HUDEP-2 (cell line): ENCODE results near the gene CTXND2.
A peak's percentile ranks its signal among the peaks of the same experiment; 100 is the strongest.
"Not testable (repeated sequence)": the region's sequence is repeated elsewhere in the genome, so short reads cannot be mapped to it uniquely, and the experiment has no call there.

Experiments
- DNase-seq, 76 experiments: peaks; one replicate each; lab custom pipeline; 2025; ENCODE audit not compliant: unreplicated experiment in 76 of 76; lab: John Stamatoyannopoulos, UW

CTXND2 gene

GRCh38 chr1:150887018-150887417, at the start of gene CTXND2:
TSS of gene CTXND2 (plus strand) at chr1:150887136. CDS start at chr1:150912315, 25,179 bp downstream.
- DNase-seq = no peak

- peak in 1 of 76 experiments; percentile 4 for DNase-seq
Measured at GRCh38 chr1:150840850-150841249, 46.1 kb upstream of the CTXND2 start.

DNA sequence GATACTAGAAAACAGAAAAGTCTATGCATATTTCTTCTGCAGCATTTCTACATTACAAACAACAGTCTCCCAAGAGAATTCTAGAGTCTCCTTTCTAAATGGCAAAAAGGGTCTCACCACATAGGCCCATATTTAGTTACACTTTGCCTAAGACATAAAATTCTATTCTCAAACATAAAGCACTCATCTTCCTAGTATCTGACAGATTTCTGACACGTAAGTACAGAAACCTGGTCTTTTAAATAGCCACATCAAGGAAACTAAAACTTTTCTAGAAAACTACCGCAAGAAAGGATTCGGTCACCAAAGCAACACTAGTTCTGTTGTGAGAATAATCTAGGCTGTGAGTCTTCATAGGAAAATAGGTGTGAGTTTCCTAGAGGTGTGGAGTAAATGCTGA, 45.3 kb upstream of the CTXND2 start:
- DNase-seq = no peak

DNA sequence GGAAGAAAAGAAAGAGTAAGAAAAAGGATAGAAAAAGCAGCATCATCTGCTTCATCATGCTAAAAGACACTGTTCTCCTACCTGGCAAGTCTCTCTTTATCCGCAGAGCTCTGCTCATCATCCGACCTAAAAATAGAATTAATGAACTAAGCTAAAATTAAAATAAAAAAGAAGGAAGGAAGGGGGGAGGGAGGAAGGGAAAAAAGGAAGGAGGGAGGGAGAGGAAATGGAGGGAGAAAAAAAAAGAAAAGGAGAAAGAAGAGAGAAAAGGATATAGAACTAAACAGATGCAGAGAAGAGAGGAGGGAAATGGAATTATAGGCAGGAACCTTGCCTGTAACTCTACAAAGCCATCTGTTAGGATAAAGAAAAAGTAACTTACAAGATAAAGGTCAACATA, 44.6 kb upstream of the CTXND2 start:
- DNase-seq = no peak

- DNase-seq = no peak
Measured at GRCh38 chr1:150842964-150843363, 44.0 kb upstream of the CTXND2 start.

- no peak for DNase-seq
Measured at GRCh38 chr1:150843474-150843873, 43.5 kb upstream of the CTXND2 start.

GRCh38 chr1:150846473-150847146, 40.3 kb upstream of the CTXND2 start:
- no peak for DNase-seq

- not testable (repeated sequence) for DNase-seq
Measured at GRCh38 chr1:150850801-150851362, 36.1 kb upstream of the CTXND2 start.

- DNase-seq = not testable (repeated sequence)
Measured at GRCh38 chr1:150852734-150853133, 34.2 kb upstream of the CTXND2 start.

- DNase-seq = peak in 1 of 76 experiments; percentile 13
Measured at GRCh38 chr1:150863724-150864123, 23.2 kb upstream of the CTXND2 start.

GRCh38 chr1:150864200-150864599, 22.7 kb upstream of the CTXND2 start:
- DNase-seq = not testable (repeated sequence)

DNA sequence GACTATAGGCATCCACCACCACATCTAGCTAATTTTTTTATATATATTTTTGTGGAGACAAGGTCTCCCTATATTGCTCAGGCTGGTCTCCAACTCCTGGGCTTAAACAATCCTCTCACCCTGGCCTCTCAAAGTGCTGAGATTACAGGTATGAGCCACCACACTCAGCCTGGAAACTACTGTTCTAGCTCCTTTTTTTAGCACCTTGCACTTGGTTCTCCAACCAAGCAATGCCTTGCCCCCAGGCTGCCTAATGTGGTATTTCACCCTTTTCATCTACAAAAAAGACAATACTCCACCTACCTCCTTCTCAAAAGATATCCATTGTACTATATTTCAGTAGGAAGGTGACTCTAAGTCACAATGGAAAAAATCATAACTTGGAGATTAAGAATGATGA, 17.3 kb upstream of the CTXND2 start:
- DNase-seq = peak in 1 of 76 experiments; percentile 3

- no peak for DNase-seq
Measured at GRCh38 chr1:150872572-150872971, 14.4 kb upstream of the CTXND2 start.

DNA sequence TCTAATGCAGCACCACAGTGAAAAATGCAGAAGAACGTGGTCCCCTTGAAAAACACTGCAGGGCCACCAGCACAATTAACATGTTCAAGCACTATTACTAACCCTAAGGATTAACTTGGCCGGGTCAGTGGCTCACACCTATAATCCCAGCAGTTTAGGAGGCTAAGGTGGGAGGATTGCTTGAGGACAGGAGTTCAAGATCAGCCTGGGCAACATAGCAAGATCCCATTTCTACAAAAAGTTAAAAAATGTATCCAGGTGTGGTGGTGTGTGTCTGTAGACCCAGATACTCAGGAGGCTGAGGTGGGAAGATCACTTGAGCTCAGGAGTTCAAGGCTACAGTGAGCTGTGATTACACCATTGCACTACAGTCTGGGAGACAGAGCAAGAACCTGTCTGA, 13.4 kb upstream of the CTXND2 start:
- DNase-seq = no peak

DNA sequence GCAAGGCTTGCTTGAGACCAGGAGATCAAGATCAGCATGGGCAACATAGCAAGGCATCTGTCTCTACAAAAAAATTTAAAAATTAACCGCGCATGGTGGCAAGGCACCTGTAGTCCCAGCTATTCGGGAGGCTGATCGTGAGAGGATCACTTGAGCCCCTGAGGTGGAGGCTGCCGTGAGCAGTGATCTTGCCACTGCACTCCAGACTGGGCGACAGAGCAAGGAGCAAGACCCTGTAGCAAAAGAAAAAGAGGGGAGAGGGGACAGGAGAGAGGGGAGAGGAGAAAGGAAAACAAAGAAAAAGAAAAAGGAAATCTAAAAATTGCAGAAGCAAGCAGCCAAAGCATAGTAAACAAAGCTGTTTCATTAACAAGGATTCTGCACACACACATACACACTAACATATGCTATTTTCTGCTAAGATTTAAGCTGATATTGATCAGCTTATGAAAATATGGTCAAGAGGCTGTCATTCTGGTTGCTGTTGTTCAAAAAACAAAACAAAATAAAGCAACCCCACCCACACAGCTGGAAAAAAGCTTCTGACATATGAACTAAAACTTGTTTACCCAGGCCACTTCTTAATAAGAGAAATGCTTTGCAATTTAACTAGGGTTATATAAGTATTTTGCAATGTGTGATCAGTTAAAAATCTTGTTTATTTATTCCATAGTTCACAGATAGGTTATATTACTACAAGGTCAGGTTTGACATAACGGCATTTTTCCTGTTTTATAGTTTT, 12.3 kb upstream of the CTXND2 start:
- DNase-seq = no peak

GRCh38 chr1:150875197-150876118, 11.5 kb upstream of the CTXND2 start:
- peak in 13 of 76 experiments; percentile 7 to 44 (median 27) for DNase-seq

- peak in 28 of 76 experiments; percentile 7 to 71 (median 44) for DNase-seq
Measured at GRCh38 chr1:150876119-150876454, 10.8 kb upstream of the CTXND2 start.

- not testable (repeated sequence) for DNase-seq
Measured at GRCh38 chr1:150878931-150879330, 8.0 kb upstream of the CTXND2 start.

GRCh38 chr1:150881331-150882070, 5.4 kb upstream of the CTXND2 start:
- no peak for DNase-seq

DNA sequence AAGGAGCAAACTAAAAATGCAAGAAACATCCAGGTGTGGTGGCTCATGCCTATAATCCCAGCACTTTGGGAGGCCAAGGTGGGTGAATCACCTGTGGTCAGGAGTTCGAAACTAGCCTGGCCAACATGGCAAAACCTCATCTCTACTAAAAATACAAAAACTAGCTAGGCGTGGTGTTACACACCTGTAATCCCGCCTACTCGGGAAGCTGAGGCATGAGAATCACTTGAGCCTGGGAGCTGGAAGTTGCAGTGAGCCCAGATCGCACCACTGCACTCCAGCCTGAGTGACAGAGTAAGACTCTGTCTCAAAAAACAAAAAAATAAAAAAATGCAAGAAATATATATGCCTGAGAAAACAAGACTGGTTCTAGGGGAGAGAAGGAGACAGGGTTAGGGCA, 3.8 kb upstream of the CTXND2 start:
- not testable (repeated sequence) for DNase-seq
